Left lung (tissue), 10 donors: Measurements from ENCODE around the gene SND1. TPM values are rescaled to one million over a fixed set of nuclear protein-coding genes. Genes with fewer than 3 reads are reported as not detected.

Experiments
- ATAC-seq: fragments of 200-7000 bp; cut with Tn5 transposase; one replicate; pipeline ENCODE4 v1.9.1; 2020; ENCODE audit warnings: moderate library complexity
- DNase-seq, 4 donors: peaks; one replicate each; pipeline ENCODE4 v3.0.0-alpha.2; 2013 to 2020
- H3K27ac ChIP-seq, 2 donors: fragments of 200-600 bp; sonication (generic) in 1 of 2; one replicate each; pipeline versions ENCODE4 v1.5.0 to v1.8.0; 2020 to 2021
- H3K27me3 ChIP-seq, 2 donors: fragments of 200-600 bp; sonication (generic) in 1 of 2; one replicate each; pipeline versions ENCODE4 v1.5.0 to v1.8.0; 2020 to 2021
- H3K36me3 ChIP-seq, 2 donors: fragments of 200-600 bp; sonication (generic) in 1 of 2; one replicate each; pipeline versions ENCODE4 v1.5.0 to v1.8.0; 2020 to 2021
- H3K4me1 ChIP-seq, 2 donors: fragments of 200-600 bp; one replicate each; pipeline ENCODE4 v1.8.0; 2021
- H3K4me3 ChIP-seq, 2 donors: fragments of 200-600 bp; sonication (generic) in 1 of 2; one replicate each; pipeline versions ENCODE4 v1.5.0 to v1.8.0; 2020 to 2021; ENCODE audit warnings: mild to moderate bottlenecking in 1 of 2
- H3K9me3 ChIP-seq, 2 donors: fragments of 200-600 bp; sonication (generic) in 1 of 2; one replicate each; pipeline versions ENCODE4 v1.5.0 to v1.8.0; 2020 to 2021
- CTCF ChIP-seq, 2 donors: fragments of 200-600 bp; sonication (generic) in 1 of 2; IDR thresholded peaks; one replicate each; pipeline versions ENCODE4 v1.5.0 to v1.8.0; 2021; ENCODE audit warnings: antibody characterized with exemption in 2 of 2
- intact Hi-C, 2 donors: fragments of 100-400 bp; cut with DNase I; formaldehyde crosslinking; loops; one replicate each; pipeline versions ENCODE4 v1.11.2 to v1.14.2; 2022
- polyA plus RNA-seq, 6 donors: library from polyadenylated mRNA; unstranded; fragments of 120-200 nt; gene quantifications; one replicate each; pipeline ENCODE4 v1.2.1, GENCODE V29; 2013; ENCODE audit not compliant: insufficient read length in 6 of 6
- total RNA-seq, 2 donors: library from RNA; stranded (reverse); fragmentation: NEBNext Ultra II Directional; extraction: Animal tissue kit (Norgen Biotek cat#: 25700); gene quantifications; one replicate each; pipeline ENCODE4 v1.2.1, GENCODE V29; 2021
- donor health status: DM: no; HTN: yes; CAD: no.
- donor health status: DM: no; HTN: no; CAD: no.

SND1 gene
- total and polyA plus RNA-seq, 8 donors: 141 to 229 (median 156) TPM

GRCh38 chr7:127776776-127777386 is 124.9 kb downstream of the SND1 start:
- no peaks in the 10 kb centered on the region for H3K36me3 ChIP-seq
- no peaks in the 10 kb centered on the region for H3K27me3 ChIP-seq
- H3K4me3 ChIP-seq: no peak overlapping the region
- H3K4me1 ChIP-seq: peaks cover 0 to 15% of the 10 kb centered on the region in 2 donors
- no peak overlapping the region for H3K27ac ChIP-seq
- no peak for TF ChIP-seq CTCF (IDR thresholded peaks at IDR 0.05)
- H3K9me3 ChIP-seq: no peaks in the 10 kb centered on the region
- intact Hi-C loops: no loop called here
- ATAC-seq (peak; percentile 65), DNase-seq (peak in 1 of 4 donors; percentile 20)

- no peaks in the 10 kb centered on the region for H3K9me3 ChIP-seq
- ATAC-seq: no peak
- peaks cover 8 to 37% of the 10 kb centered on the region in 2 donors for H3K4me1 ChIP-seq
- H3K27me3 ChIP-seq: no peaks in the 10 kb centered on the region
- no peak for DNase-seq
- H3K36me3 ChIP-seq: peaks cover 0 to 3% of the 10 kb centered on the region in 2 donors
- intact Hi-C loops: no loop called here
- no peak for TF ChIP-seq CTCF (IDR thresholded peaks at IDR 0.05)
- no peak overlapping the region for H3K4me3 ChIP-seq
- H3K27ac ChIP-seq: no peak overlapping the region
These were observed 128.5 kb downstream of the SND1 start for GRCh38 chr7:127780489-127780888.

DNA sequence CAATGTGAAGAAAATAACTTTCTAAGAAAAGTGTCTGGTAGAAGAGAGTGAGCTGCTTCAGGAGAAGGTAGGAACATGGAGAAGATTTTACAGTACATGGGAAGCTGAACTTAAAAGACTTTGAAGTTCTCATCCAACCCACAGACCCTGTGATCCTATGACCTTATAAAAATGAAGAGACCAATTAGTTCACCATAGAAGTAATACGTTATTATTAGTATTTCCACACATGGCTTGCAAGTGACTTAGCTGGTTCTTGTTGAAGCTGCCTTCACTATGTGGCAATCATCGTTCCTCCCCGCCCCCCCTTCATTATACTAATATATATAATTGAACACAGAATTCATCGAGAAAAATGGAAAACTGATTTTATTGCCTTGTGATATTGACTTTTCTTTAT is 129.1 kb downstream of the SND1 start:
- ATAC-seq: no peak
- Histone ChIP-seq H3K4me1 (peaks cover 8 to 37% of the 10 kb centered on the region in 2 donors), H3K36me3 (peaks cover 0 to 3% of the 10 kb centered on the region in 2 donors), H3K4me3 (no peak overlapping the region), H3K27ac (no peak overlapping the region), H3K27me3 (no peaks in the 10 kb centered on the region), H3K9me3 (no peaks in the 10 kb centered on the region)
- DNase-seq: no peak
- intact Hi-C loops: no loop called here
- no peak for TF ChIP-seq CTCF (IDR thresholded peaks at IDR 0.05)

DNA sequence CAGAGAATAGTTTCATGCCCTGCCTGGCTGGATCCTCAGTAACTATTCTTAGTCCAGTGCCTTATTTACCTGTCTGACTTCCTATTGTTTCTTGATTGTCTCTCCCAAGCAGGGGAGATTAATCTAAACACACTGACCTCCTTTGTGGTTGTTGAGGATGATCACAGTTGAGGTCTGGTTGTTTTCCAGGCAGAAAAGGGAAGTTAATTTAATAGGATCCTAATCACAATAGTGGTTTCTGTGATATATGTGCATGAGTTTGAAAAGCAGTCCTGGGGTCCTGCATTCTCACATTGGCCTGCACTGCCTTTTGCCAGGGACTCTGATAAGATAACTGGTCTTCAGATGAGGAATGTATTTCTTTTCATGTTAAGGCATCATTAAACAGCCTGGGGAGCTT is 130.1 kb downstream of the SND1 start:
- no peaks in the 10 kb centered on the region for H3K9me3 ChIP-seq
- H3K36me3 ChIP-seq: peaks cover 0 to 3% of the 10 kb centered on the region in 2 donors
- TF ChIP-seq CTCF (IDR thresholded peaks at IDR 0.05): no peak
- DNase-seq (no peak), ATAC-seq (no peak)
- H3K27ac ChIP-seq: peak overlapping the region in 1 of 2 donors; percentile 39
- intact Hi-C loops: no loop called here
- H3K4me1 ChIP-seq: peaks cover 8 to 40% of the 10 kb centered on the region in 2 donors
- no peaks in the 10 kb centered on the region for H3K27me3 ChIP-seq
- no peak overlapping the region for H3K4me3 ChIP-seq

DNA sequence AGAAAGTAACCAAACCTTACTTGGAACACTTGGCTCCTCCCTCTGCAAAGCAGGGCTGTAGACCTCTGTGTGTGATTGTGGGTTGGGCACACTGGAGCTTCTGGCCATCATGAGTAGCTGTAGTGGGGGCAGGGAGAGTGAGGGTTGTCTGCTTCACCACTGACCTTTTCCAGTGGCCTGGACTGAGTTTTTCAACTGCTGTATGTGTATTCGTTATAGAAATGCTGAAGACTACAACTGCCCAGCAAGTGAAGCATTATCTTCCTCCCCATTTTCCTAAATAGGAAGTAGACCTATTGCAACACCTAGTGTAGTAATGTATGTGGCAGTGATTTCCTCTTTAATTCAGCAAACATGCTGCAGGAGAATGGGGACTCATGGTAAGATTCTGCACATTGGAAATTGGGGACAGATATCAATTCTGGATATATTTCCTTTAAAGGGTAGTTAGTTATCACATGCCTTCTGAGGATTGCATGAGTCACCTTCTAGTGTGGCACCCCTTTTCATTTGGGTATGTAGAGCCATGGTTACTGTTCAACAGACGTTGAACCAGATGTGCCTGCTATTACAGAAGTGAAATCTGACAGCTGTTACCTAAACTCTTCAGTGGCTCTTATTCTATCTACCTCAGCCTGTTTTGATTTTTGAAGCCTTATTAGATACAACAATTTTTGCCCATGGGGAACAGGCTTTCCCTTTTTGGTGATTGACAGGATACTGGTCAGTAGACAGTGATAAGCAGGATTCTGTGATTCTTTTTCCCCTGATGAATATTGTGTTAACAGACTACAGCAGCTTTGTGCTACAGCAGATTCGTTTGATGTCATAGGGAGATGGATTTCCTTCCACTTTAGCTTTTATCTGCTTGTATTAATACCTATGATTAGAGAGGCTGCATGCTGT is 130.9 kb downstream of the SND1 start:
- Histone ChIP-seq H3K27ac (peak overlapping the region in 1 of 2 donors; percentile 39), H3K4me3 (no peak overlapping the region), H3K9me3 (no peaks in the 10 kb centered on the region), H3K36me3 (peaks cover 0 to 3% of the 10 kb centered on the region in 2 donors), H3K27me3 (no peaks in the 10 kb centered on the region), H3K4me1 (peaks cover 8 to 47% of the 10 kb centered on the region in 2 donors)
- no peak for DNase-seq
- intact Hi-C loops: no loop called here
- no peak for TF ChIP-seq CTCF (IDR thresholded peaks at IDR 0.05)
- peak; percentile 70 for ATAC-seq
